HepG2 (cell line): ENCODE data around the gene CD7. TPM values are rescaled to one million over a fixed set of nuclear protein-coding genes. Genes with fewer than 3 reads are reported as not detected.
A peak's percentile ranks its signal among the peaks of the same experiment; 100 is the strongest.

ENCODE experiments used
- AGO1 ChIP-seq: fragments of 200-400 bp; formaldehyde crosslinking; IDR thresholded peaks from 2 replicates; pipeline ENCODE4 v1.6.1; 2017; ENCODE audit warnings: mild to moderate bottlenecking, low read depth, low read length, moderate library complexity; ENCODE audit not compliant: poor library complexity, severe bottlenecking
- CBX2 ChIP-seq, 2 experiments: fragments of 200-600 bp in 1 of 2; sonication (generic); formaldehyde crosslinking in 1 of 2; IDR thresholded peaks; 2 replicates each; pipeline versions ENCODE4 v1.7.0 to v1.8.1; 2018 to 2022; ENCODE audit warnings: low read depth in 2 of 2, low read length in 1 of 2, mild to moderate bottlenecking in 1 of 2, missing genetic modification reagents in 1 of 2
- MIXL1 ChIP-seq: IDR thresholded peaks from 2 replicates; pipeline ENCODE4 v1.6.1; 2016
- MLXIP ChIP-seq: sonication (generic); formaldehyde crosslinking; IDR thresholded peaks from 2 replicates; pipeline ENCODE4 v1.9.0; 2021; ENCODE audit warnings: missing genetic modification reagents, borderline replicate concordance
- NCOA2 ChIP-seq: sonication (generic); formaldehyde crosslinking; IDR thresholded peaks from 2 replicates; pipeline ENCODE4 v1.8.0; 2022; ENCODE audit warnings: inconsistent platforms
- NONO ChIP-seq, 2 experiments: fragments of 450-650 bp in 1 of 2; sonication (generic) in 1 of 2; formaldehyde crosslinking in 1 of 2; IDR thresholded peaks in 1 of 2; conservative IDR thresholded peaks in 1 of 2; 2 replicates each; pipeline versions ENCODE4 v1.6.1 to v1.8.0; 2017 to 2022; ENCODE audit warnings: mild to moderate bottlenecking in 1 of 2, missing genetic modification reagents in 1 of 2, moderate library complexity in 1 of 2
- POLR2AphosphoS5 ChIP-seq: IDR thresholded peaks from 2 replicates; pipeline ENCODE4 v1.6.1; 2012; ENCODE audit warnings: low read depth, low read length
- REXO4 ChIP-seq: sonication (generic); formaldehyde crosslinking; IDR thresholded peaks from 2 replicates; pipeline ENCODE4 v1.8.0; 2022; ENCODE audit warnings: missing genetic modification reagents, mild to moderate bottlenecking, borderline replicate concordance
- SAFB2 ChIP-seq: sonication (generic); formaldehyde crosslinking; IDR thresholded peaks from 2 replicates; pipeline ENCODE4 v1.5.1; 2020; ENCODE audit warnings: missing genetic modification reagents, low read depth, mild to moderate bottlenecking, borderline replicate concordance
- SALL2 ChIP-seq: sonication (generic); formaldehyde crosslinking; IDR thresholded peaks from 2 replicates; pipeline ENCODE4 v1.8.1; 2023; ENCODE audit warnings: mild to moderate bottlenecking, missing genetic modification reagents, inconsistent platforms
- SATB2 ChIP-seq: sonication (generic); formaldehyde crosslinking; IDR thresholded peaks from 2 replicates; pipeline ENCODE4 v1.5.0; 2020; ENCODE audit warnings: missing genetic modification reagents
- SP1 ChIP-seq, 2 experiments: fragments of 450-650 bp in 1 of 2; sonication (generic) in 1 of 2; formaldehyde crosslinking in 1 of 2; IDR thresholded peaks; 2 replicates each; pipeline versions ENCODE4 v1.4.0 to v1.6.1; 2016 to 2020; ENCODE audit warnings: missing genetic modification reagents in 1 of 2
- SP4 ChIP-seq: sonication (generic); formaldehyde crosslinking; IDR thresholded peaks from 2 replicates; pipeline ENCODE4 v1.8.1; 2023; ENCODE audit warnings: mild to moderate bottlenecking, missing genetic modification reagents
- ZFX ChIP-seq: sonication (generic); formaldehyde crosslinking; IDR thresholded peaks from 2 replicates; pipeline ENCODE4 v1.4.0; 2020; ENCODE audit warnings: mild to moderate bottlenecking, low read depth, missing genetic modification reagents, moderate library complexity
- ZNF205 ChIP-seq: IDR thresholded peaks from 2 replicates; pipeline ENCODE4 v1.6.1; 2018; ENCODE audit warnings: missing biosample characterization, missing genetic modification reagents
- ZNF501 ChIP-seq: sonication (generic); formaldehyde crosslinking; IDR thresholded peaks from 2 replicates; pipeline ENCODE4 v1.5.1; 2020; ENCODE audit warnings: mild to moderate bottlenecking, moderate library complexity, missing genetic modification reagents
- ZNF589 ChIP-seq: sonication (generic); formaldehyde crosslinking; conservative IDR thresholded peaks from 2 replicates; pipeline ENCODE4 v1.8.0; 2022; ENCODE audit warnings: mild to moderate bottlenecking, moderate library complexity, missing genetic modification reagents
- ZSCAN25 ChIP-seq: sonication (generic); formaldehyde crosslinking; IDR thresholded peaks from 2 replicates; pipeline ENCODE4 v1.8.0; 2022; ENCODE audit warnings: mild to moderate bottlenecking, missing genetic modification reagents
- polyA plus RNA-seq, 8 experiments: library from polyadenylated mRNA; depleted of rRNA in 3 of 8; stranded (reverse) in 7 of 8; unstranded in 1 of 8; fragments of >200 nt; fragmentation: Illumina TruSeq in 4 of 8; extraction: Trizol in 4 of 8; gene quantifications; 2 replicates each; pipeline versions ENCODE4 v1.2.1 to v1.2.3, GENCODE V29; 2011 to 2016; ENCODE audit warnings: low read depth in 4 of 8, missing spikeins in 1 of 8, mixed read lengths in 1 of 8; ENCODE audit not compliant: insufficient read depth in 1 of 8
- total RNA-seq, 5 experiments: library from RNA; depleted of rRNA; stranded (reverse); fragments of >200 nt; fragmentation: Illumina TruSeq; extraction: Trizol; gene quantifications; 2 replicates each; pipeline ENCODE4 v1.2.3, GENCODE V29; 2016; ENCODE audit warnings: low read depth in 1 of 5
- TF ChIP-seq, protein P1 (sequence below): sonication (generic); formaldehyde crosslinking; IDR thresholded peaks from 2 replicates; pipeline ENCODE4 v1.4.0; 2020; ENCODE audit warnings: mild to moderate bottlenecking, missing genetic modification reagents, borderline replicate concordance
- TF ChIP-seq, protein P2 (sequence below): sonication (generic); formaldehyde crosslinking; IDR thresholded peaks from 2 replicates; pipeline ENCODE4 v1.5.0; 2020; ENCODE audit warnings: missing genetic modification reagents

CD7 gene
- total and polyA plus RNA-seq, 2 of the 13 experiments (the other 11 are each of a cell fraction or from before 2014, with no cell fraction given): 67.6 to 76.4 TPM

- TF ChIP-seq, protein P1, sequence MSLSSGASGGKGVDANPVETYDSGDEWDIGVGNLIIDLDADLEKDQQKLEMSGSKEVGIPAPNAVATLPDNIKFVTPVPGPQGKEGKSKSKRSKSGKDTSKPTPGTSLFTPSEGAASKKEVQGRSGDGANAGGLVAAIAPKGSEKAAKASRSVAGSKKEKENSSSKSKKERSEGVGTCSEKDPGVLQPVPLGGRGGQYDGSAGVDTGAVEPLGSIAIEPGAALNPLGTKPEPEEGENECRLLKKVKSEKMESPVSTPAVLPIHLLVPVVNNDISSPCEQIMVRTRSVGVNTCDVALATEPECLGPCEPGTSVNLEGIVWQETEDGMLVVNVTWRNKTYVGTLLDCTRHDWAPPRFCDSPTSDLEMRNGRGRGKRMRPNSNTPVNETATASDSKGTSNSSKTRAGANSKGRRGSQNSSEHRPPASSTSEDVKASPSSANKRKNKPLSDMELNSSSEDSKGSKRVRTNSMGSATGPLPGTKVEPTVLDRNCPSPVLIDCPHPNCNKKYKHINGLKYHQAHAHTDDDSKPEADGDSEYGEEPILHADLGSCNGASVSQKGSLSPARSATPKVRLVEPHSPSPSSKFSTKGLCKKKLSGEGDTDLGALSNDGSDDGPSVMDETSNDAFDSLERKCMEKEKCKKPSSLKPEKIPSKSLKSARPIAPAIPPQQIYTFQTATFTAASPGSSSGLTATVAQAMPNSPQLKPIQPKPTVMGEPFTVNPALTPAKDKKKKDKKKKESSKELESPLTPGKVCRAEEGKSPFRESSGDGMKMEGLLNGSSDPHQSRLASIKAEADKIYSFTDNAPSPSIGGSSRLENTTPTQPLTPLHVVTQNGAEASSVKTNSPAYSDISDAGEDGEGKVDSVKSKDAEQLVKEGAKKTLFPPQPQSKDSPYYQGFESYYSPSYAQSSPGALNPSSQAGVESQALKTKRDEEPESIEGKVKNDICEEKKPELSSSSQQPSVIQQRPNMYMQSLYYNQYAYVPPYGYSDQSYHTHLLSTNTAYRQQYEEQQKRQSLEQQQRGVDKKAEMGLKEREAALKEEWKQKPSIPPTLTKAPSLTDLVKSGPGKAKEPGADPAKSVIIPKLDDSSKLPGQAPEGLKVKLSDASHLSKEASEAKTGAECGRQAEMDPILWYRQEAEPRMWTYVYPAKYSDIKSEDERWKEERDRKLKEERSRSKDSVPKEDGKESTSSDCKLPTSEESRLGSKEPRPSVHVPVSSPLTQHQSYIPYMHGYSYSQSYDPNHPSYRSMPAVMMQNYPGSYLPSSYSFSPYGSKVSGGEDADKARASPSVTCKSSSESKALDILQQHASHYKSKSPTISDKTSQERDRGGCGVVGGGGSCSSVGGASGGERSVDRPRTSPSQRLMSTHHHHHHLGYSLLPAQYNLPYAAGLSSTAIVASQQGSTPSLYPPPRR (CRISPR knock-in tag): peak; percentile 48; the same call in 1 of the 2 replicates
- TF ChIP-seq ZNF501 (CRISPR knock-in tag) (no peak), MIXL1 (CRISPR knock-in tag) (no peak), AGO1 (peak; percentile 63), REXO4 (CRISPR knock-in tag) (no peak), CBX2 (IDR thresholded peaks at IDR 0.05; ENCODE audit: low read depth, low read length) (no peak), CBX2 (CRISPR knock-in tag; IDR thresholded peaks at IDR 0.05; ENCODE audit: low read depth) (no peak), SP4 (CRISPR knock-in tag) (0 out of 2 replicates have a peak, but pooled peaks have one; percentile 30), NCOA2 (peak; percentile 28; the same call in 1 of the 2 replicates), SAFB2 (CRISPR knock-in tag) (no peak), SALL2 (CRISPR knock-in tag) (no peak), ZFX (CRISPR knock-in tag) (peak; percentile 71), ZNF205 (CRISPR knock-in tag) (0 out of 2 replicates have a peak, but pooled peaks have one; percentile 37), NONO (IDR thresholded peaks at IDR 0.05) (no peak), NONO (CRISPR knock-in tag; conservative IDR thresholded peaks at IDR 0.05) (peak; percentile 73), ZNF589 (CRISPR knock-in tag) (no peak; the same call in none of the 2 replicates), MLXIP (CRISPR knock-in tag) (no peak), SP1 (IDR thresholded peaks at IDR 0.05) (no peak), SP1 (CRISPR knock-in tag; IDR thresholded peaks at IDR 0.05) (peak; percentile 66), POLR2AphosphoS5 (no peak; the same call in 1 of the 2 replicates), ZSCAN25 (0 out of 2 replicates have a peak, but pooled peaks have one; percentile 47), SATB2 (no peak)
- TF ChIP-seq, protein P2, sequence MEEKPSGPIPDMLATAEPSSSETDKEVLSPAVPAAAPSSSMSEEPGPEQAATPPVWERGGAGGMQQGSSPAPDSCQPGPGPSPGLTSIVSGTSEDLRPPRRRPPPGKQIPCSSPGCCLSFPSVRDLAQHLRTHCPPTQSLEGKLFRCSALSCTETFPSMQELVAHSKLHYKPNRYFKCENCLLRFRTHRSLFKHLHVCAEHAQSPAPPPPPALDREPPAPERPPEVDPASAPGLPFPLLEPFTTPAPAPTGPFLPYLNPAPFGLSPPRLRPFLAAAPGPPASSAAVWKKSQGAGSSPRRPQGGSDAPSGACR: 0 out of 2 replicates have a peak, but pooled peaks have one; percentile 4
Measured at GRCh38 chr17:82320140-82320840, 2.9 kb upstream of the CD7 start (continued).
